ENCODE measurements around the gene DLGAP1. TPM values are rescaled to one million over a fixed set of nuclear protein-coding genes. Genes with fewer than 3 reads are reported as not detected.

Gene DLGAP1
- total RNA-seq, 4 donors from 2014 or later = 0.13 to 6.2 (median 0.53) TPM

DNA sequence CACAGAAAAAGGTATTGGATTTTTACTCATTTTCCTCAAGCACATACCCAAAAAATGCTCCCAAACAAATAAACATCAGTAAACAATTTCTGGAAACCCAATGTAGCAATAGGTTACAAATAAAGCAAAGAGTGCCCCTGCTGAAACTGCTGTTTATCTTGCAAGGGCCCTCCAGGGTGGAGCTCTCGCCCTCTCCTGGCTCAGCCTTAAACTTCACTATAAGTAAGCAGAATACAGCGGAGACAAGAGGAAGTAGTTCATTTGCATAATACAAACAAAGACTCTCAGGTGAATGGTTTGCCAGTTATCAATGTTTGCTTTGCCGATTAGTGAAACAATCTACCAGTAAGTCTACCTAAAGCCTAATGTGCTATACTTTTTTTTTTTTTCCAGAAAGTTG is 437.6 kb downstream of the DLGAP1 start:
- in situ Hi-C loops (cut with MboI; ENCODE audit: low sequenced_read_pairs in 4 of 4) = loop anchor here in 2 of 4 donors (25.0 kb wide), 1 partner anchor 255 kb away; no protein-coding TSS in a partner anchor
- DNase-seq = no peak
- ATAC-seq = no peak

GRCh38 chr18:4016391-4017049 is 438.6 kb downstream of the DLGAP1 start:
- ATAC-seq (no peak), DNase-seq (no peak)
- Histone ChIP-seq H3K4me3 (no peak overlapping the region), H3K27me3 (no peaks in the 10 kb centered on the region), H3K4me1 (no peaks in the 10 kb centered on the region), H3K9me3 (no peaks in the 10 kb centered on the region), H3K27ac (no peak overlapping the region), H3K36me3 (no peaks in the 10 kb centered on the region)
- in situ Hi-C loops (cut with MboI; ENCODE audit: low sequenced_read_pairs in 4 of 4) (loop anchor here in 2 of 4 donors (25.0 kb wide), 1 partner anchor 254 kb away; no protein-coding TSS in a partner anchor), intact Hi-C loops (cut with DNase I; ENCODE audit: low total_unique reads) (no loop called here)
- TF ChIP-seq CTCF (IDR thresholded peaks at IDR 0.05 in 4 of 5, conservative IDR thresholded peaks at IDR 0.05 in 1 of 5) = no peak
- TF ChIP-seq POLR2A (IDR thresholded peaks at IDR 0.05) = no peak

More for the DNA sequence above, 437.6 kb downstream of the DLGAP1 start:
- H3K27ac ChIP-seq = no peak overlapping the region
- H3K27me3 ChIP-seq = no peaks in the 10 kb centered on the region
- TF ChIP-seq CTCF (IDR thresholded peaks at IDR 0.05 in 4 of 5, conservative IDR thresholded peaks at IDR 0.05 in 1 of 5) = no peak
- TF ChIP-seq POLR2A (IDR thresholded peaks at IDR 0.05) = no peak
- no peaks in the 10 kb centered on the region for H3K9me3 ChIP-seq
- intact Hi-C loops (cut with DNase I; ENCODE audit: low total_unique reads) = no loop called here
- H3K4me1 ChIP-seq = no peaks in the 10 kb centered on the region
- H3K4me3 ChIP-seq = no peak overlapping the region
- no peaks in the 10 kb centered on the region for H3K36me3 ChIP-seq

DNA sequence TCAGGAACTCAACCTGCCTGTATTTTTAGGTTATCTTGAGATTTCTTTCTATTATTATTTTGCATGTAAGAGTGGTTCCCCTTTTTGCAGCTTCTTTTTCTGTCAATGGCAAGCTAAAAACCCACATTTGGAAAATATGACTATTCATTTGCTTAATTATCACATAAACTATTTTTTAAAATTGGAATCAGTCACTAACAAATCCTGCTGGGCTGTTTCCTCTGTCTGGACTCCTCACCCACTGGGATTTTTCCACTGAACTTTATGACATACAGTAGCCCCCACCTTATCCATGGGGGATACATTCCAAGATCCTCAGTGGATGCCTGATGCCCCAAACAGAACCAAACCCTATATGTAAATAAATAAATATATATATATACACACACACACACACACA is 447.3 kb downstream of the DLGAP1 start:
- no peak for ATAC-seq

DNA sequence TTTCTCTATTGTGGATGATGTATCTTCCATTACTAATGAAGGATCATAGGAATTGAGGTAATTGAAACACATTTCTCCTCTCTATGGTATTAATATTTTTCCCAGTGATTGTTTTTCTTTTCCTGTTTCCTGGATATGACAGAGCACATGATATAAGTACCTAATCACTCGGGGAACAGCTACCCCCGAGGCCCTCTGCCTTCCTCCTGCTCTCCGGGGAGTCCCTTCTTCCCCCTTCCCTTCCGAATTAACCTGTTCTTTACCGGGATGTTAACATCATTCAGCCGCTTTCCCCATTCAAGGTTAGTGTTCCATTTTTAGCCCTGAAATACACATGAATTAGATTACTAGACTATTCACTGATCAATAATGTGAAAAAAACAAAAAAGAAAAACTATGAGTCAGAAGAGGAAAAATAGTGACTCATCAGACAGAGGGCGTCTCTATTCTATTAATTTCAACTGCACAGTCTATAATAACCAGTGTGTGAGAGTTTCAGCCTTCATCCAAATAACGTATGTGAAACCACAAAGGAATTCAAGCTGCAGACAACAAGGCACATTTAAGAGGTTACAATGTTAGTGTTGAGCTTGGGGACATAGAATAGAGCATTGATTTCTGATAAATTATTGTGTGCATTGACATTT is 450.8 kb downstream of the DLGAP1 start:
- intact Hi-C loops (cut with DNase I; ENCODE audit: low total_unique reads) (no loop called here), in situ Hi-C loops (cut with MboI; ENCODE audit: low sequenced_read_pairs in 4 of 4) (loop anchor here in 2 of 4 donors (25.0 kb wide), 1 partner anchor 242 kb away; no protein-coding TSS in a partner anchor)
- Histone ChIP-seq H3K9me3 (no peaks in the 10 kb centered on the region), H3K4me1 (no peaks in the 10 kb centered on the region), H3K4me3 (no peak overlapping the region), H3K27me3 (no peaks in the 10 kb centered on the region), H3K36me3 (no peaks in the 10 kb centered on the region), H3K27ac (no peak overlapping the region)
- DNase-seq = no peak
- no peak for ATAC-seq
- no peak for TF ChIP-seq POLR2A (IDR thresholded peaks at IDR 0.05)
- no peak for TF ChIP-seq CTCF (IDR thresholded peaks at IDR 0.05 in 4 of 5, conservative IDR thresholded peaks at IDR 0.05 in 1 of 5)

More for the DNA sequence above, 447.3 kb downstream of the DLGAP1 start:
- H3K4me3 ChIP-seq = no peak overlapping the region
- no peaks in the 10 kb centered on the region for H3K36me3 ChIP-seq
- H3K27ac ChIP-seq = no peak overlapping the region
- intact Hi-C loops (cut with DNase I; ENCODE audit: low total_unique reads) = no loop called here
- in situ Hi-C loops (cut with MboI; ENCODE audit: low sequenced_read_pairs in 4 of 4) = loop anchor here in 2 of 4 donors (25.0 kb wide), 1 partner anchor 246 kb away; no protein-coding TSS in a partner anchor
- no peak for TF ChIP-seq POLR2A (IDR thresholded peaks at IDR 0.05)
- no peaks in the 10 kb centered on the region for H3K4me1 ChIP-seq
- no peaks in the 10 kb centered on the region for H3K27me3 ChIP-seq
- no peaks in the 10 kb centered on the region for H3K9me3 ChIP-seq
- DNase-seq = no peak

DNA sequence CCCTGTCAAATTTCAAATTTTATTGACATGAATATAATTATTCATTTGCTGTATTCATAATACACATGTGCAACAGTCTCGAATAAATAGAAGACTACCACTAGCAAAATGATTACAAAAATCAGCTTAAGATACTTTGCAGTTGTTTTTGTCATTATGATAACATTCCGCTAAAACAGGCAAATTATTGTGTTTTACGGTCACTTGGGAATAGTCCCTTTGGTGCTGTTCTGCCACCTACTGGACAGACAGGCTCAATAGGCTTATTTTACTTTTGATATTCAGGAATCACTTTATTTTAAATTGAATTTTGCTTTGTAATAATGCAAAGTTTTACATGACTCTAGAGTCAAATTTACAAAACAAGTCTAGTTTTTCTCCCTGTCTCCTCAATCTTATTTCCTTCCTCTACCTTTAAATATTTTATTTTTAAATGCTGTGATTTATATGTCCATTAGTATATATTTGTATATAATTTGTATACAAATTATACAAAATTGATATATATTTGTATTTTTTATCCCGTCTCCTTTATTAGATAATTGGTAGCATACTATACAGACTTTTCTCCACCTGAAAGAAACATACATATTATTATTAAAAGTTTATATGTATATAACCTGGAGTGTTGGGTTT is 456.3 kb downstream of the DLGAP1 start:
- no peaks in the 10 kb centered on the region for H3K36me3 ChIP-seq
- in situ Hi-C loops (cut with MboI; ENCODE audit: low sequenced_read_pairs in 4 of 4) (loop anchor here in 1 of 4 donors (25.0 kb wide), 1 partner anchor 212 kb away; no protein-coding TSS in a partner anchor), intact Hi-C loops (cut with DNase I; ENCODE audit: low total_unique reads) (loop anchor here (2.0 kb wide), 1 partner anchor 228 kb away; no protein-coding TSS in a partner anchor)
- H3K27ac ChIP-seq = no peak overlapping the region
- no peaks in the 10 kb centered on the region for H3K27me3 ChIP-seq
- DNase-seq (no peak), ATAC-seq (no peak)
- TF ChIP-seq POLR2A (IDR thresholded peaks at IDR 0.05) = no peak
- TF ChIP-seq CTCF (IDR thresholded peaks at IDR 0.05 in 4 of 5, conservative IDR thresholded peaks at IDR 0.05 in 1 of 5) = peak in 3 of 5 experiments; percentile 11 to 53 (median 47)
- H3K4me3 ChIP-seq = no peak overlapping the region
- H3K4me1 ChIP-seq = no peaks in the 10 kb centered on the region
- no peaks in the 10 kb centered on the region for H3K9me3 ChIP-seq
